ES-I3 (cell line): ENCODE results near the gene MMP17.
"Not testable (repeated sequence)": the region's sequence is repeated elsewhere in the genome, so short reads cannot be mapped to it uniquely, and the experiment has no call there.

Experiments used
- H3K36me3 ChIP-seq: 2 replicates; pipeline ENCODE4 v1.6.1; 2013; ENCODE audit warnings: mild to moderate bottlenecking, low read length, control low read depth, moderate library complexity; ENCODE audit not compliant: insufficient read depth
- H3K4me1 ChIP-seq: 2 replicates; pipeline ENCODE4 v1.6.1; 2013; ENCODE audit warnings: mild to moderate bottlenecking, control low read depth, low read length; ENCODE audit not compliant: insufficient read depth
- H3K9ac ChIP-seq: 2 replicates; pipeline ENCODE4 v1.6.1; 2013; ENCODE audit warnings: low read depth, mild to moderate bottlenecking, low read length, moderate library complexity
- H3K9me3 ChIP-seq: 2 replicates; pipeline ENCODE4 v1.6.1; 2013; ENCODE audit warnings: mild to moderate bottlenecking, low read length, moderate library complexity; ENCODE audit not compliant: control insufficient read depth, insufficient read depth

MMP17 gene

GRCh38 chr12:131795690-131796410 is 32.3 kb upstream of the MMP17 start:
- Histone ChIP-seq H3K9me3 (no peaks in the 10 kb centered on the region), H3K4me1 (peaks cover 10% of the 10 kb centered on the region), H3K36me3 (peaks cover 6% of the 10 kb centered on the region; the same call in 1 of the 2 replicates)

DNA sequence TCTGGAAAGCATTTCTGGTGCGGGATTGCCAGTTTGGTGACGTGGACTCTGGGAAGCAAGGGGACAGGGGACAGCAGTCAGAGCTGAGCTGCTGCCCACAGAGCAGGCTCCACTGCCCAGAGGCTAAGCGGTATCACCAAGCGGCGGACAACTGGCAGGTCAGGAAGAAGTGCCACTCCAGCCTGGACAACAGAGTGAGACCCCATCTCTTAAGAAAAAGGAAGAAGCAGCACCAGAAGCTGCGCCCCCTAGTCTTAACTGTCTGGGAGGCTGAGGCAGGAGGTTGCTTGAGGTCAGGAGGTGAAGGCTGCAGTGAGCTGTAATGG is 31.8 kb upstream of the MMP17 start:
- Histone ChIP-seq H3K9me3 (no peaks in the 10 kb centered on the region), H3K36me3 (peaks cover 6% of the 10 kb centered on the region; the same call in 1 of the 2 replicates), H3K9ac (no peak overlapping the region), H3K4me1 (peaks cover 10% of the 10 kb centered on the region)

More at GRCh38 chr12:131795690-131796410, 32.3 kb upstream of the MMP17 start:
- no peak overlapping the region for H3K9ac ChIP-seq

DNA sequence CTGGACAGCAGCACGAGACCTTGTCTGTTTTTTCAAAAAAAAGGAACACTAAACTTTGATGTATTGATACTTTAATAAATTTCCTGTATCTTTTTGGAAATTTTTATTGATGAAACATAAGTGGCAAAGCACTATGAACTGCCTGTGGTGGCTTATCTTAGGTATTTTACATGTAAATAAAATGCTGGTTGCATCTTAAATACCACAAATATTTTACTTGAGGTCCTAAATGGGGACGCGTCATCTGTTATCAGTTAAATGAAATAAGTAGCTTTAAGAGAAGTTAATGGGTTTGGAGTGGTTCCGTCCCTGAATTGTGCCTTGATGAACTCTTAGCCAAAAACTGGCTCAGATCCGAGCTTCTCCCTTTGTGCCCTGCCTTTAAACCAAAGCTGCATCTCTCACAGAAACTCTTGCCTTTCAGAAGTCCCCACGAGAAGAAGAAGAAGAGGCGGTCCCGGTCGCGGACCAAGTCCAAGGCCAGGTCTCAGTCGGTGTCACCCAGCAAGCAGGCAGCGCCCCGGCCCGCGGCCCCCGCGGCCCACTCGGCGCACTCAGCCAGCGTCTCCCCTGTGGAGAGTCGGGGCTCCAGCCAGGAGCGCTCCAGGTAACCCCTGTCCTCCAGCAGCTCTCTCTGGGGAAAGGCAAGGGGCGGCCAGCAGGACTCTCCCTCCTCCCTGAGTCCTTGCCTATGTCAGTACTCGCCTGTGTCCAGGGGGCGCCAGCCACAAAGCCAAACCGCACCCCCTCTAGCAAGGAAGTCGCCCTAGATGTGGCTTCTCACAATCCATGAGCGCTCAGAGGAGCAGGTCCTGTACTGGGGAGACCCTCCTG is 31.2 kb upstream of the MMP17 start:
- H3K4me1 ChIP-seq: peaks cover 10% of the 10 kb centered on the region
- no peak overlapping the region for H3K9ac ChIP-seq
- H3K9me3 ChIP-seq: no peaks in the 10 kb centered on the region
- peaks cover 6% of the 10 kb centered on the region; the same call in 1 of the 2 replicates for H3K36me3 ChIP-seq

GRCh38 chr12:131797588-131797934 is 30.6 kb upstream of the MMP17 start:
- H3K36me3 ChIP-seq: peaks cover 6% of the 10 kb centered on the region; the same call in 1 of the 2 replicates
- H3K9ac ChIP-seq: no peak overlapping the region
- H3K4me1 ChIP-seq: peaks cover 10% of the 10 kb centered on the region
- H3K9me3 ChIP-seq: no peaks in the 10 kb centered on the region

GRCh38 chr12:131799195-131799594 is 29.0 kb upstream of the MMP17 start:
- peaks cover 16% of the 10 kb centered on the region for H3K4me1 ChIP-seq
- H3K36me3 ChIP-seq: peaks cover 6% of the 10 kb centered on the region; the same call in 1 of the 2 replicates
- H3K9me3 ChIP-seq: no peaks in the 10 kb centered on the region
- H3K9ac ChIP-seq: no peak overlapping the region

DNA sequence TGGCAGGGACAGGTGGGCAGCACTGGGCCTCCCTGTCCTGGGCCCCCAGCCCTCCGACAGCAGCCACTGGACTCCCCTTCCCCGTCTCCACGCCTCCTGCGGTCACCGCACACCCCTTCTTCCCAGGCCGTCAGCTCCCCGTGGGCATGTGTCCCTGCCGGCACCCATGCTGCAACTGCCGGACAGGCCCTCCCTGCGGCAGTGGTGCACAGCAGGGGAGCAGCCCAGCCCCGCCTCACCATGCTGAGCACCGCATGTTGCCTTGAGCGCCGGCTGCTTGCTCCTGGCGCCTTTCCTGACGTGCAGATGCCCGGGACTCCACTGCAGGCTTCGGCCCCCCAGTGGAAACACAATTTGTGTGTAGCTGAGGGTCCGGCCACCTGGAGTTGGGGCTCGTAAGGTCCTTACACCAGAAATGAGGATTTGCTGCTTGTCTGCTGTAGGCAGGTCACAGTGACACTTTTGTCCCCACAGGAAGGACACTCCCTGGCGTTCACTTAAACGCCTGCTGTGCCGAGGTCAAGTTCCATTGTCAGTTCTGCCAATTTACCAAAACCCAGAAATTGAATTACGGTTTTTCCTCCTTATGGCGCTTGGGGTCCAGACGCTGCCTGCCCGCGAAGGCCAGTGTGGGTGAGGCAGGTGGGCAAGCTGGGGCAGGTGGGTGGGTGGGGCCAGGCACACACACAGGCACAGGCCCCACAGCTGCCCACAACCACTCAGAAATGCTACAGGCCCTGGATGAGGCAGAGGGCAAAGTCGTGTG is 28.2 kb upstream of the MMP17 start:
- H3K36me3 ChIP-seq: no peaks in the 10 kb centered on the region
- H3K9me3 ChIP-seq: no peaks in the 10 kb centered on the region
- peaks cover 12% of the 10 kb centered on the region for H3K4me1 ChIP-seq
- H3K9ac ChIP-seq: no peak overlapping the region

DNA sequence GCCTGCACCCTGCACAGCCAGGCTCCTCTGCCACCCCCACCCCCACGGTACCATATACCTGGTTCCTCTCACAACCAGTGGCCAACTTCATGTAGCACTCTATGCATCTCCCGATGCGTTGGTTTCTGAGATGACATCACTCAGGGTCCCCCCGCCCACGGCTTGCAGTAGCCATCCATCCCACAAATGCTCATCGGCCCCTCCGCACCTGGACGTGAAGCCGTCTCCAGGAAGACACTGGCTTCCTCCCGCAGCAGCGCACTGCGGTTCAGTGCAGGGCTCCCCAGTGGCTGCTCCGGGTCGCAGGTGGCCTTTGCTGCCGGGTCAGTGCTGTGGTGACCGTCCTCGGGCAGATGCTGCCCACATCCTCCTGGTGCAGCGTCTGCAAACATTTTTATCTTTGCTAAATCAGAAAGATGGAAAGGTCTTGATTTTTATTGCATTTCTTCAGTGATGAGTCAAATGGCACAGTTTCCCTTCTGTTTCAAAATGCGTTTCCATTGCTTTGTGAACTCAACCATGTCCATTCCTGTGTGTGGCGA is 27.5 kb upstream of the MMP17 start:
- Histone ChIP-seq H3K9ac (no peak overlapping the region), H3K36me3 (no peaks in the 10 kb centered on the region), H3K4me1 (peaks cover 6% of the 10 kb centered on the region; the same call in 1 of the 2 replicates), H3K9me3 (no peaks in the 10 kb centered on the region)

DNA sequence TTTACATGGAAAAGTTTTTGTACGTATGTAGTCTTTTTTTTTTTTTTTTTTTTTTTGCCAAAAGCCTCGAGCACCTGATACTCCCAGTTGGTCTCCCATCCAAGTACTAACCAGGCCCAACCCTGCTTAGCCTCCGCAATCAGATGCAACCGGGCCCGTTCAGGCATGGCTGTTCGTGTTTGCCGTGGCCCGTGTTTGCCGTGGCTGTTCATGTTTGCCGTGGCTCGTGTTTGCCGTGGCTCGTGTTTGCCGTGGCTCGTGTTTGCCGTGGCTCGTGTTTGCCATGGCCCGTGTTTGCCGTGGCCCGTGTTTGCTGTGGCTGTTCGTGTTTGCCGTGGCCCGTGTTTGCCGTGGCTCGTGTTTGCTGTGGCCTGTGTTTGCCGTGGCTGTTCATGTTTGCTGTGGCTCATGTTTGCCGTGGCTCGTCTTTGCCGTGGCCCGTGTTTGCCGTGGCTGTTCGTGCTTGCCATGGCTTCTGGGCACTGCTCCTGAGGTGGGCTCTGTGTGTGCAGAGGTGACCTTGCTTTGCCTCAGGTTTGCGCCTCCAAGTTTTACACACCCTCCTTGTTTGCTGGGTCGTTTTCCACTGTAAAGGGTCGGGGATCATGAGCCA is 26.8 kb upstream of the MMP17 start:
- Histone ChIP-seq H3K9ac (no peak overlapping the region), H3K9me3 (no peaks in the 10 kb centered on the region), H3K4me1 (0 out of 2 replicates have a peak, but pooled peaks cover 6% of the 10 kb centered on the region), H3K36me3 (no peaks in the 10 kb centered on the region)

GRCh38 chr12:131803961-131804521 is 24.2 kb upstream of the MMP17 start:
- H3K9me3 ChIP-seq: no peaks in the 10 kb centered on the region
- no peaks in the 10 kb centered on the region for H3K36me3 ChIP-seq
- H3K9ac ChIP-seq: no peak overlapping the region
- 0 out of 2 replicates have a peak, but pooled peaks cover 6% of the 10 kb centered on the region for H3K4me1 ChIP-seq

- Histone ChIP-seq H3K36me3 (no peaks in the 10 kb centered on the region), H3K4me1 (0 out of 2 replicates have a peak, but pooled peaks cover 6% of the 10 kb centered on the region), H3K9ac (no peak overlapping the region), H3K9me3 (no peaks in the 10 kb centered on the region)
Observed at GRCh38 chr12:131805421-131805820, 22.8 kb upstream of the MMP17 start.

DNA sequence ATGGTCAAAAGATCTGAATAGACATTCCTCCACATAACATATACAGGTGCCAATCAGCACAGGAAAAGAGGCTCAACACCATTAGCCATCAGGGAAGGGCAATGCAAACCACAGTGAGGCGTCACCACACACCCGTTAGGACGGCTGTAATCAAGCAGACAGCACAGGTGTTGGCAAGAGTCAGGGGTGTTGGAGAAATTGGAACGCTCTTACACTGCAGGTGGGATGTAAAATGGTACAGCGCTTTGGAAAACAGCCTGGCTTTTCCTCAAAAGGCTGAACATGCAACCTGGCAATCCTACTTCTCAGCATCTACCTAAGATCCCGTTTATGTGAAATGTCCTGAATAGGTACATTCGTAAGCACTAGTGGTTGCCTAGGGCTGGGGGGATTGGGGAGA is 21.5 kb upstream of the MMP17 start:
- Histone ChIP-seq H3K4me1 (peaks cover 6% of the 10 kb centered on the region; the same call in 1 of the 2 replicates), H3K36me3 (no peaks in the 10 kb centered on the region), H3K9me3 (no peaks in the 10 kb centered on the region), H3K9ac (no peak overlapping the region)

GRCh38 chr12:131808744-131809371 is 19.3 kb upstream of the MMP17 start:
- Histone ChIP-seq H3K36me3 (no peaks in the 10 kb centered on the region), H3K9ac (no peak overlapping the region), H3K4me1 (peaks cover 3% of the 10 kb centered on the region; the same call in 1 of the 2 replicates), H3K9me3 (peaks cover 5% of the 10 kb centered on the region; the same call in 1 of the 2 replicates)

GRCh38 chr12:131809476-131810254 is 18.5 kb upstream of the MMP17 start:
- H3K9me3 ChIP-seq, H3K9ac ChIP-seq, H3K4me1 ChIP-seq: not testable (repeated sequence)

More at GRCh38 chr12:131809476-131810254, 18.5 kb upstream of the MMP17 start:
- H3K36me3 ChIP-seq: not testable (repeated sequence)
